ENCODE data around the gene TRAT1.

Gene TRAT1

GRCh38 chr3:108822123-108822897 is at the start of gene TRAT1:
Gene TRAT1 (plus strand): TSS chr3:108822786. CDS start chr3:108822928, 142 bp downstream.
- Histone ChIP-seq H3K36me3 (ENCODE audit: control insufficient read depth, insufficient read depth, low read length) (no peaks in the 10 kb centered on the region), H3K27ac (ENCODE audit: low read depth, low read length) (no peak within 1 kb of the TSS), H3K9me3 (ENCODE audit: control insufficient read depth, insufficient read depth, low read length) (no peaks in the 10 kb centered on the region), H3K4me1 (ENCODE audit: control insufficient read depth, insufficient read depth, low read length) (no peaks in the 10 kb centered on the region), H3K27me3 (ENCODE audit: control insufficient read depth, insufficient read depth, low read length) (no peaks in the 10 kb centered on the region), H3K9ac (ENCODE audit: low read depth, low read length) (no peak within 1 kb of the TSS), H3K4me3 (ENCODE audit: low read depth, low read length) (no peak within 1 kb of the TSS)

- Histone ChIP-seq H3K27me3 (ENCODE audit: control insufficient read depth, insufficient read depth, low read length) (no peaks in the 10 kb centered on the region), H3K4me3 (ENCODE audit: low read depth, low read length) (no peak overlapping the region), H3K36me3 (ENCODE audit: control insufficient read depth, insufficient read depth, low read length) (no peaks in the 10 kb centered on the region), H3K4me1 (ENCODE audit: control insufficient read depth, insufficient read depth, low read length) (peaks cover 4% of the 10 kb centered on the region), H3K9me3 (ENCODE audit: control insufficient read depth, insufficient read depth, low read length) (no peaks in the 10 kb centered on the region), H3K9ac (ENCODE audit: low read depth, low read length) (no peak overlapping the region), H3K27ac (ENCODE audit: low read depth, low read length) (no peak overlapping the region)
These were observed 46.9 kb upstream of the TRAT1 start for GRCh38 chr3:108775649-108776048.

GRCh38 chr3:108779496-108779895 is 43.1 kb upstream of the TRAT1 start:
- Histone ChIP-seq H3K27me3 (ENCODE audit: control insufficient read depth, insufficient read depth, low read length) (no peaks in the 10 kb centered on the region), H3K4me3 (ENCODE audit: low read depth, low read length) (no peak overlapping the region), H3K9ac (ENCODE audit: low read depth, low read length) (no peak overlapping the region), H3K4me1 (ENCODE audit: control insufficient read depth, insufficient read depth, low read length) (peaks cover 4% of the 10 kb centered on the region), H3K36me3 (ENCODE audit: control insufficient read depth, insufficient read depth, low read length) (no peaks in the 10 kb centered on the region), H3K27ac (ENCODE audit: low read depth, low read length) (no peak overlapping the region), H3K9me3 (ENCODE audit: control insufficient read depth, insufficient read depth, low read length) (no peaks in the 10 kb centered on the region)

GRCh38 chr3:108780235-108780634 is 42.4 kb upstream of the TRAT1 start:
- Histone ChIP-seq H3K9me3 (ENCODE audit: control insufficient read depth, insufficient read depth, low read length) (no peaks in the 10 kb centered on the region), H3K27me3 (ENCODE audit: control insufficient read depth, insufficient read depth, low read length) (no peaks in the 10 kb centered on the region), H3K27ac (ENCODE audit: low read depth, low read length) (no peak overlapping the region), H3K4me1 (ENCODE audit: control insufficient read depth, insufficient read depth, low read length) (peaks cover 4% of the 10 kb centered on the region), H3K9ac (ENCODE audit: low read depth, low read length) (no peak overlapping the region), H3K4me3 (ENCODE audit: low read depth, low read length) (no peak overlapping the region), H3K36me3 (ENCODE audit: control insufficient read depth, insufficient read depth, low read length) (no peaks in the 10 kb centered on the region)

GRCh38 chr3:108791473-108791872 is 31.1 kb upstream of the TRAT1 start:
- H3K27me3 ChIP-seq (ENCODE audit: control insufficient read depth, insufficient read depth, low read length) = no peaks in the 10 kb centered on the region
- no peaks in the 10 kb centered on the region for H3K36me3 ChIP-seq (ENCODE audit: control insufficient read depth, insufficient read depth, low read length)
- no peak overlapping the region for H3K27ac ChIP-seq (ENCODE audit: low read depth, low read length)
- no peaks in the 10 kb centered on the region for H3K9me3 ChIP-seq (ENCODE audit: control insufficient read depth, insufficient read depth, low read length)
- no peak overlapping the region for H3K9ac ChIP-seq (ENCODE audit: low read depth, low read length)
- no peak overlapping the region for H3K4me3 ChIP-seq (ENCODE audit: low read depth, low read length)
- H3K4me1 ChIP-seq (ENCODE audit: control insufficient read depth, insufficient read depth, low read length) = no peaks in the 10 kb centered on the region

- Histone ChIP-seq H3K36me3 (ENCODE audit: control insufficient read depth, insufficient read depth, low read length) (no peaks in the 10 kb centered on the region), H3K27me3 (ENCODE audit: control insufficient read depth, insufficient read depth, low read length) (no peaks in the 10 kb centered on the region), H3K9ac (ENCODE audit: low read depth, low read length) (no peak overlapping the region), H3K4me1 (ENCODE audit: control insufficient read depth, insufficient read depth, low read length) (no peaks in the 10 kb centered on the region), H3K4me3 (ENCODE audit: low read depth, low read length) (no peak overlapping the region), H3K9me3 (ENCODE audit: control insufficient read depth, insufficient read depth, low read length) (no peaks in the 10 kb centered on the region), H3K27ac (ENCODE audit: low read depth, low read length) (no peak overlapping the region)
These were observed 18.1 kb upstream of the TRAT1 start for GRCh38 chr3:108804437-108804836.

- no peak overlapping the region for H3K9ac ChIP-seq (ENCODE audit: low read depth, low read length)
- no peak overlapping the region for H3K27ac ChIP-seq (ENCODE audit: low read depth, low read length)
- H3K4me1 ChIP-seq (ENCODE audit: control insufficient read depth, insufficient read depth, low read length) = no peaks in the 10 kb centered on the region
- H3K9me3 ChIP-seq (ENCODE audit: control insufficient read depth, insufficient read depth, low read length) = no peaks in the 10 kb centered on the region
- no peaks in the 10 kb centered on the region for H3K36me3 ChIP-seq (ENCODE audit: control insufficient read depth, insufficient read depth, low read length)
- no peaks in the 10 kb centered on the region for H3K27me3 ChIP-seq (ENCODE audit: control insufficient read depth, insufficient read depth, low read length)
- H3K4me3 ChIP-seq (ENCODE audit: low read depth, low read length) = no peak overlapping the region
These were observed 17.6 kb upstream of the TRAT1 start for GRCh38 chr3:108804966-108805365.

GRCh38 chr3:108806316-108806715 is 16.3 kb upstream of the TRAT1 start:
- Histone ChIP-seq H3K4me3 (ENCODE audit: low read depth, low read length) (no peak overlapping the region), H3K9me3 (ENCODE audit: control insufficient read depth, insufficient read depth, low read length) (no peaks in the 10 kb centered on the region), H3K9ac (ENCODE audit: low read depth, low read length) (no peak overlapping the region), H3K36me3 (ENCODE audit: control insufficient read depth, insufficient read depth, low read length) (no peaks in the 10 kb centered on the region), H3K27ac (ENCODE audit: low read depth, low read length) (no peak overlapping the region), H3K27me3 (ENCODE audit: control insufficient read depth, insufficient read depth, low read length) (no peaks in the 10 kb centered on the region), H3K4me1 (ENCODE audit: control insufficient read depth, insufficient read depth, low read length) (no peaks in the 10 kb centered on the region)

- Histone ChIP-seq H3K9me3 (ENCODE audit: control insufficient read depth, insufficient read depth, low read length) (no peaks in the 10 kb centered on the region), H3K4me1 (ENCODE audit: control insufficient read depth, insufficient read depth, low read length) (no peaks in the 10 kb centered on the region), H3K9ac (ENCODE audit: low read depth, low read length) (no peak overlapping the region), H3K27ac (ENCODE audit: low read depth, low read length) (no peak overlapping the region), H3K27me3 (ENCODE audit: control insufficient read depth, insufficient read depth, low read length) (no peaks in the 10 kb centered on the region), H3K4me3 (ENCODE audit: low read depth, low read length) (no peak overlapping the region), H3K36me3 (ENCODE audit: control insufficient read depth, insufficient read depth, low read length) (no peaks in the 10 kb centered on the region)
These were observed 4.2 kb upstream of the TRAT1 start for GRCh38 chr3:108818404-108818803.

GRCh38 chr3:108820586-108820985 is 2.0 kb upstream of the TRAT1 start:
- no peak overlapping the region for H3K27ac ChIP-seq (ENCODE audit: low read depth, low read length)
- H3K9ac ChIP-seq (ENCODE audit: low read depth, low read length) = no peak overlapping the region
- H3K36me3 ChIP-seq (ENCODE audit: control insufficient read depth, insufficient read depth, low read length) = no peaks in the 10 kb centered on the region
- no peaks in the 10 kb centered on the region for H3K9me3 ChIP-seq (ENCODE audit: control insufficient read depth, insufficient read depth, low read length)
- no peaks in the 10 kb centered on the region for H3K27me3 ChIP-seq (ENCODE audit: control insufficient read depth, insufficient read depth, low read length)
- no peaks in the 10 kb centered on the region for H3K4me1 ChIP-seq (ENCODE audit: control insufficient read depth, insufficient read depth, low read length)
- no peak overlapping the region for H3K4me3 ChIP-seq (ENCODE audit: low read depth, low read length)

- no peak overlapping the region for H3K27ac ChIP-seq (ENCODE audit: low read depth, low read length)
- no peak overlapping the region for H3K9ac ChIP-seq (ENCODE audit: low read depth, low read length)
- H3K9me3 ChIP-seq (ENCODE audit: control insufficient read depth, insufficient read depth, low read length) = no peaks in the 10 kb centered on the region
- H3K4me3 ChIP-seq (ENCODE audit: low read depth, low read length) = no peak overlapping the region
- H3K4me1 ChIP-seq (ENCODE audit: control insufficient read depth, insufficient read depth, low read length) = no peaks in the 10 kb centered on the region
- no peaks in the 10 kb centered on the region for H3K27me3 ChIP-seq (ENCODE audit: control insufficient read depth, insufficient read depth, low read length)
- H3K36me3 ChIP-seq (ENCODE audit: control insufficient read depth, insufficient read depth, low read length) = no peaks in the 10 kb centered on the region
These were observed 641 bp downstream of the TRAT1 start for GRCh38 chr3:108823227-108823626.

Data from HUES48 (cell line).